ENCODE measurements around the gene REXO1. TPM values are rescaled to one million over a fixed set of nuclear protein-coding genes. Genes with fewer than 3 reads are reported as not detected.

The REXO1 gene
- total RNA-seq, 1 experiment from 2014 or later: 61.1 TPM

GRCh38 chr19:1774989-1775772 lies 73.1 kb downstream of the REXO1 start (continued):
- TF ChIP-seq RORB (CRISPR knock-in tag; IDR thresholded peaks at IDR 0.05): no peak
- TF ChIP-seq FOXP4 (CRISPR knock-in tag; IDR thresholded peaks at IDR 0.05): 0 out of 2 replicates have a peak, but pooled peaks have one; percentile 14
- no peak for TF ChIP-seq ZNF138 (CRISPR knock-in tag; conservative IDR thresholded peaks at IDR 0.05)
- TF ChIP-seq ZNF317 (CRISPR knock-in tag; IDR thresholded peaks at IDR 0.05; ENCODE audit: borderline replicate concordance, low read depth): no peak
- no peak for TF ChIP-seq ATF1 (CRISPR knock-in tag; IDR thresholded peaks at IDR 0.05)
- TF ChIP-seq SP1 (CRISPR knock-in tag; conservative IDR thresholded peaks at IDR 0.05): peak; percentile 51
- TF ChIP-seq, protein P1, sequence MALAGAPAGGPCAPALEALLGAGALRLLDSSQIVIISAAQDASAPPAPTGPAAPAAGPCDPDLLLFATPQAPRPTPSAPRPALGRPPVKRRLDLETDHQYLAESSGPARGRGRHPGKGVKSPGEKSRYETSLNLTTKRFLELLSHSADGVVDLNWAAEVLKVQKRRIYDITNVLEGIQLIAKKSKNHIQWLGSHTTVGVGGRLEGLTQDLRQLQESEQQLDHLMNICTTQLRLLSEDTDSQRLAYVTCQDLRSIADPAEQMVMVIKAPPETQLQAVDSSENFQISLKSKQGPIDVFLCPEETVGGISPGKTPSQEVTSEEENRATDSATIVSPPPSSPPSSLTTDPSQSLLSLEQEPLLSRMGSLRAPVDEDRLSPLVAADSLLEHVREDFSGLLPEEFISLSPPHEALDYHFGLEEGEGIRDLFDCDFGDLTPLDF (CRISPR knock-in tag; IDR thresholded peaks at IDR 0.05): no peak
- TF ChIP-seq FOXK1 (CRISPR knock-in tag; IDR thresholded peaks at IDR 0.05): no peak
- no peak for TF ChIP-seq JUN (CRISPR knock-in tag; IDR thresholded peaks at IDR 0.05)
- no peak for TF ChIP-seq NR3C1 (CRISPR knock-in tag; conservative IDR thresholded peaks at IDR 0.05; ENCODE audit: low read depth)
- TF ChIP-seq ZNF263 (CRISPR knock-in tag; IDR thresholded peaks at IDR 0.05; ENCODE audit: low read depth): no peak

DNA sequence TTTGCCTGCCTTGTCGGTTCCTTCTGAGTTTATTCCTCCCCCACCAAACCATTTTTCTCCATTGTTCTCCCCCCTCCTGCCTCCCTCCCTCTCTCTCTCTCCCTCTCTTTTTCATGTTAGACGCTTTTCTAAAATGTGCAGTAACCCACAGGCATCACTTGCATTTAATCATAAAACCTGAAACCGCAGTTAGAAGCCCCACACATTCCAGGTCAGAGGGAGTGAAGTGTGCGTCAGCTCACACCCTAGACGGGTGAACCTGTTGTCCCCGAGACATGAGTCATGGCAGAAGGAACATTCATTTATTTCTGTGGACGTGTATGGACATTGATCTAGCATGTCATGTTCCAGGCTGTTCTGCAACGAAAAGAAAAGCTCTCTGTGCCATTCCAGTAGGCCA lies 75.1 kb downstream of the REXO1 start:
- Mint-ChIP-seq H3K27me3 (ENCODE audit: low read depth) (peaks cover 98% of the 10 kb centered on the region), H3K27ac (no peak overlapping the region), H3K9me3 (peaks cover 17% of the 10 kb centered on the region), H3K4me1 (peaks cover 8% of the 10 kb centered on the region), H3K36me3 (peaks cover 11% of the 10 kb centered on the region), H3K4me3 (no peak overlapping the region)
- POLR2A ChIA-PET: no interaction called here
- no peak for TF ChIP-seq MYBL2 (CRISPR knock-in tag; IDR thresholded peaks at IDR 0.05)
- no peak for TF ChIP-seq MXD4 (CRISPR knock-in tag; IDR thresholded peaks at IDR 0.05; ENCODE audit: borderline replicate concordance)
- no peak for TF ChIP-seq ESRRA (CRISPR knock-in tag; IDR thresholded peaks at IDR 0.05; ENCODE audit: borderline replicate concordance)
- no peak for DNase-seq (ENCODE audit: low spot score)
- no peak for ATAC-seq
- CTCF ChIA-PET: interaction anchor here (0.9 to 2.6 kb wide), 6 partner anchors 9 to 64 kb away, joined by 3 to 15 read pairs (median 5); no protein-coding TSS in a partner anchor

DNA sequence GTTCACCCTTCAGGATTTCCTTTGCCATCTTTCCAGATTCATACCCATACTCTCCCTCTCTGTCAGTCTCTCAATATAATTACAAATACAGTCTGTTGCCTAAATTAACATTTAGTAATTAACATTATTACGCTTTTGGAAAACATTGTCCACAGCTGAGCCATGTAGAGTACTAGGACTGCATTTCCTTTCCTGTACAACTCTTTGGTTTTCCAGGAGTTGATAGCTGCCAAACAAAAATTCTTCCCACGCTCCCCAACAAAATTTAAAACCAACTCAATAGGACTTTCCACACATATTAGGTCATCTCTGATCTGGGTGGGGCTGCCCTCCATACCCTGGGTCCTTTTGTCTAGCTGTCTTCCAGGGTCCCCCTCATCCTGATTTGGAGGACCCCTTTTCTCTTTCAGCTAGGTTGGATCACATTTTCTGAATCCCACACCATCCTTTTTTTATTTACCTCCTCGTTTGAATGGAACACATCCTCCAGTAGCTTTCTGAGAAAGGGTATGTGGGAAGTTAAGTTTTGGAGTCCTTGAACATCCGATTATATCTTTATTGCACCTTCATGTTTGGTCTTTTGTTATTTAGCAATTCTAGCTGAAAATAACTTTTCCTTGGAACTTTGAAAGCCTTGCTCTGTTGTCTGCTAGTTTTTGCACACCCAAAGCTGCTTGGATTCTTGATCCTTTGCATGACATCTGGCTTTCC lies 77.3 kb downstream of the REXO1 start:
- H3K27me3 Mint-ChIP-seq (ENCODE audit: low read depth): peaks cover 98% of the 10 kb centered on the region
- DNase-seq (ENCODE audit: low spot score) (no peak), ATAC-seq (no peak)
- H3K4me1 Mint-ChIP-seq: 0 out of 2 replicates have a peak, but pooled peaks cover 2% of the 10 kb centered on the region
- ChIA-PET CTCF (interaction anchor here (1.0 to 2.8 kb wide), 6 partner anchors 10 to 225 kb away, joined by 3 to 22 read pairs (median 6); no protein-coding TSS in a partner anchor), POLR2A (interaction anchor here (0.6 kb wide), 1 partner anchor 254 kb away, joined by 7 read pairs; no protein-coding TSS in a partner anchor)
- peaks cover 17% of the 10 kb centered on the region for H3K9me3 Mint-ChIP-seq
- TF ChIP-seq, protein P2, sequence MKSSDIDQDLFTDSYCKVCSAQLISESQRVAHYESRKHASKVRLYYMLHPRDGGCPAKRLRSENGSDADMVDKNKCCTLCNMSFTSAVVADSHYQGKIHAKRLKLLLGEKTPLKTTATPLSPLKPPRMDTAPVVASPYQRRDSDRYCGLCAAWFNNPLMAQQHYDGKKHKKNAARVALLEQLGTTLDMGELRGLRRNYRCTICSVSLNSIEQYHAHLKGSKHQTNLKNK (CRISPR knock-in tag; IDR thresholded peaks at IDR 0.05): no peak
- TF ChIP-seq SOX15 (CRISPR knock-in tag; IDR thresholded peaks at IDR 0.05): no peak
- TF ChIP-seq GTF2I (CRISPR knock-in tag; conservative IDR thresholded peaks at IDR 0.05): peak; percentile 85; the same call in 1 of the 2 replicates
- H3K4me3 Mint-ChIP-seq: no peak overlapping the region
- H3K27ac Mint-ChIP-seq: no peak overlapping the region
- peaks cover 11% of the 10 kb centered on the region for H3K36me3 Mint-ChIP-seq

Data from WTC11 (cell line).